CD14-positive monocyte (primary cell): ENCODE results near the gene HOXD8. TPM values are rescaled to one million over a fixed set of nuclear protein-coding genes. Genes with fewer than 3 reads are reported as not detected.
A peak's percentile ranks its signal among the peaks of the same experiment; 100 is the strongest.

Experiments
- DNase-seq, 3 donors: peaks; one replicate each; pipeline ENCODE4 v3.0.0-alpha.2; 2011 to 2022
- H2AFZ ChIP-seq: 2 replicates; pipeline ENCODE4 v1.6.0; 2012; ENCODE audit warnings: mild to moderate bottlenecking, low read depth, low read length, inconsistent platforms; ENCODE audit not compliant: insufficient read depth, poor library complexity, severe bottlenecking
- H3K27ac ChIP-seq, 2 donors: 1 replicate in 1 of 2; 2 replicates in 1 of 2; pipeline ENCODE4 v1.5.1; 2012 to 2013; ENCODE audit warnings: low read length in 2 of 2, control low read depth in 1 of 2, inconsistent platforms in 1 of 2, low read depth in 1 of 2, mild to moderate bottlenecking in 1 of 2
- H3K27me3 ChIP-seq, 2 donors: one replicate each; pipeline versions ENCODE4 v1.6.0 to v1.6.1; 2011 to 2013; ENCODE audit warnings: low read length in 2 of 2; ENCODE audit not compliant: control insufficient read depth in 2 of 2, insufficient read depth in 2 of 2
- H3K36me3 ChIP-seq, 2 donors: replicated peaks in 1 of 2; 1 replicate in 1 of 2; 2 replicates in 1 of 2; pipeline versions ENCODE4 v1.5.1 to v1.6.1; 2012 to 2013; ENCODE audit warnings: low read length in 2 of 2, control low read depth in 1 of 2, inconsistent platforms in 1 of 2, mild to moderate bottlenecking in 1 of 2; ENCODE audit not compliant: insufficient read depth in 2 of 2, control insufficient read depth in 1 of 2
- H3K4me1 ChIP-seq, 2 donors: 1 replicate in 1 of 2; 2 replicates in 1 of 2; pipeline versions ENCODE4 v1.5.1 to v1.6.1; 2012 to 2013; ENCODE audit warnings: low read length in 2 of 2, control low read depth in 1 of 2, inconsistent platforms in 1 of 2, mild to moderate bottlenecking in 1 of 2, moderate library complexity in 1 of 2; ENCODE audit not compliant: insufficient read depth in 2 of 2, control insufficient read depth in 1 of 2
- H3K4me2 ChIP-seq: replicated peaks from 2 replicates; pipeline ENCODE3; 2012; ENCODE audit warnings: low read length, moderate library complexity, mild to moderate bottlenecking; ENCODE audit not compliant: poor library complexity, severe bottlenecking; ENCODE audit errors: extremely low read depth
- H3K4me3 ChIP-seq, 3 experiments: fragments of 200-600 bp in 1 of 3; sonication (generic) in 1 of 3; replicated peaks in 1 of 3; 1 replicate in 2 of 3; 2 replicates in 1 of 3; pipeline ENCODE4 v1.5.1; 2011 to 2013; ENCODE audit warnings: low read length in 3 of 3, mild to moderate bottlenecking in 3 of 3, control low read depth in 2 of 3, low read depth in 2 of 3, inconsistent platforms in 1 of 3, moderate library complexity in 1 of 3
- H3K79me2 ChIP-seq: 2 replicates; pipeline ENCODE4 v1.6.0; 2012; ENCODE audit warnings: mild to moderate bottlenecking, control low read depth, inconsistent platforms, low read length, moderate library complexity; ENCODE audit not compliant: insufficient read depth
- H3K9ac ChIP-seq: 2 replicates; pipeline ENCODE4 v1.6.0; 2017; ENCODE audit warnings: low read length, mild to moderate bottlenecking; ENCODE audit not compliant: insufficient read depth, poor library complexity, severe bottlenecking
- H3K9me3 ChIP-seq, 2 donors: replicated peaks in 1 of 2; 1 replicate in 1 of 2; 2 replicates in 1 of 2; pipeline versions ENCODE4 v1.5.1 to v1.6.1; 2012 to 2013; ENCODE audit warnings: low read length in 2 of 2, control low read depth in 1 of 2; ENCODE audit not compliant: control insufficient read depth in 1 of 2, insufficient read depth in 1 of 2
- H4K20me1 ChIP-seq: 2 replicates; pipeline ENCODE4 v1.6.0; 2012; ENCODE audit warnings: mild to moderate bottlenecking, low read length, control low read depth, moderate library complexity; ENCODE audit not compliant: insufficient read depth
- H3K27ac Mint-ChIP-seq, 7 donors: one replicate each; pipeline ENCODE4 v1.8.0; 2020; ENCODE audit warnings: mild to moderate bottlenecking in 7 of 7, mixed read lengths in 7 of 7, moderate library complexity in 6 of 7, inconsistent platforms in 2 of 7
- H3K27me3 Mint-ChIP-seq, 3 donors: one replicate each; pipeline ENCODE4 v1.8.0; 2021 to 2022; ENCODE audit warnings: low read depth in 3 of 3, mild to moderate bottlenecking in 3 of 3, mixed read lengths in 3 of 3, moderate library complexity in 3 of 3, inconsistent platforms in 1 of 3
- H3K36me3 Mint-ChIP-seq, 2 donors: one replicate each; pipeline ENCODE4 v1.8.0; 2020; ENCODE audit warnings: mixed read lengths in 2 of 2, inconsistent platforms in 1 of 2, mild to moderate bottlenecking in 1 of 2
- H3K4me1 Mint-ChIP-seq: one replicate; pipeline ENCODE4 v1.8.0; 2020; ENCODE audit warnings: mild to moderate bottlenecking, mixed read lengths
- H3K4me3 Mint-ChIP-seq, 2 donors: one replicate each; pipeline ENCODE4 v1.8.0; 2020; ENCODE audit warnings: mild to moderate bottlenecking in 2 of 2, mixed read lengths in 2 of 2, moderate library complexity in 1 of 2
- H3K9me3 Mint-ChIP-seq, 7 donors: one replicate each; pipeline ENCODE4 v1.8.0; 2020 to 2022; ENCODE audit warnings: mixed read lengths in 7 of 7, mild to moderate bottlenecking in 6 of 7, moderate library complexity in 6 of 7, inconsistent platforms in 2 of 7
- WGBS: methylation state at CpG from one replicate; pipeline ENCODE4 v1.1.5; 2013; ENCODE audit warnings: missing lambda C conversion rate; ENCODE audit not compliant: insufficient coverage; 5-methylcytosine and 5-hydroxymethylcytosine counted together
- intact Hi-C, 2 donors: fragments of 100-400 bp; cut with micrococcal nuclease; formaldehyde crosslinking; loops; one replicate each; pipeline versions ENCODE4 v1.15.0 to v1.15.1; 2023
- polyA plus RNA-seq, 3 donors: library from polyadenylated mRNA; depleted of rRNA in 1 of 3; unstranded in 2 of 3; stranded (reverse) in 1 of 3; fragments of 300-500 nt in 2 of 3; fragments of >200 nt in 1 of 3; fragmentation: Illumina TruSeq in 2 of 3; gene quantifications; 1 replicate in 2 of 3; 2 replicates in 1 of 3; pipeline ENCODE4 v1.2.3, GENCODE V29; 2012 to 2021
- TF ChIP-seq, protein P1 (sequence below): fragments of 200-600 bp; IDR thresholded peaks from one replicate; pipeline ENCODE4 v1.8.0; 2022; ENCODE audit warnings: antibody characterized with exemption, mild to moderate bottlenecking

Gene HOXD8
- polyA plus RNA-seq, 3 donors = not detected

GRCh38 chr2:176083796-176084261 is 45.7 kb upstream of the HOXD8 start, which contains the start of gene EVX2:
TSS of gene EVX2 (minus strand) at chr2:176083962. CDS start at chr2:176083776, 186 bp downstream.
- no peak within 1 kb of the TSS for H3K4me2 ChIP-seq
- Mint-ChIP-seq H3K36me3 (peaks cover 8 to 22% of the 10 kb centered on the region in 2 donors), H3K4me3 (peak within 1 kb of the TSS in 1 of 2 donors; percentile 85), H3K9me3 (peaks cover 10 to 62% (median 38%) of the 10 kb centered on the region in 7 donors), H3K27me3 (peaks cover 95 to 97% (median 95%) of the 10 kb centered on the region in 3 donors), H3K27ac (no peak within 1 kb of the TSS), H3K4me1 (peaks cover 37% of the 10 kb centered on the region)
- intact Hi-C loops = loop anchor here in 1 of 2 donors (5.0 kb wide), 1 partner anchor 38 kb away; the partner anchor contains the start of gene HOXD9
- H3K4me3 ChIP-seq = no peak within 1 kb of the TSS
- DNase-seq = no peak
- TF ChIP-seq, protein P1, sequence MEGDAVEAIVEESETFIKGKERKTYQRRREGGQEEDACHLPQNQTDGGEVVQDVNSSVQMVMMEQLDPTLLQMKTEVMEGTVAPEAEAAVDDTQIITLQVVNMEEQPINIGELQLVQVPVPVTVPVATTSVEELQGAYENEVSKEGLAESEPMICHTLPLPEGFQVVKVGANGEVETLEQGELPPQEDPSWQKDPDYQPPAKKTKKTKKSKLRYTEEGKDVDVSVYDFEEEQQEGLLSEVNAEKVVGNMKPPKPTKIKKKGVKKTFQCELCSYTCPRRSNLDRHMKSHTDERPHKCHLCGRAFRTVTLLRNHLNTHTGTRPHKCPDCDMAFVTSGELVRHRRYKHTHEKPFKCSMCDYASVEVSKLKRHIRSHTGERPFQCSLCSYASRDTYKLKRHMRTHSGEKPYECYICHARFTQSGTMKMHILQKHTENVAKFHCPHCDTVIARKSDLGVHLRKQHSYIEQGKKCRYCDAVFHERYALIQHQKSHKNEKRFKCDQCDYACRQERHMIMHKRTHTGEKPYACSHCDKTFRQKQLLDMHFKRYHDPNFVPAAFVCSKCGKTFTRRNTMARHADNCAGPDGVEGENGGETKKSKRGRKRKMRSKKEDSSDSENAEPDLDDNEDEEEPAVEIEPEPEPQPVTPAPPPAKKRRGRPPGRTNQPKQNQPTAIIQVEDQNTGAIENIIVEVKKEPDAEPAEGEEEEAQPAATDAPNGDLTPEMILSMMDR = no peak
- H3K4me1 ChIP-seq = peaks cover 8 to 30% of the 10 kb centered on the region in 2 donors
- H3K9ac ChIP-seq = no peak within 1 kb of the TSS
- H2AFZ ChIP-seq = peak within 1 kb of the TSS; percentile 8
- 18% methylated on average over 11 of the region's 27 CpGs for WGBS
- H3K27me3 ChIP-seq = peaks cover 92 to 96% of the 10 kb centered on the region in 2 donors
- peaks cover 8 to 89% of the 10 kb centered on the region in 2 donors for H3K9me3 ChIP-seq
- H3K79me2 ChIP-seq = no peaks in the 10 kb centered on the region
- no peaks in the 10 kb centered on the region for H3K36me3 ChIP-seq
- H3K27ac ChIP-seq = no peak within 1 kb of the TSS
- H4K20me1 ChIP-seq = no peaks in the 10 kb centered on the region

DNA sequence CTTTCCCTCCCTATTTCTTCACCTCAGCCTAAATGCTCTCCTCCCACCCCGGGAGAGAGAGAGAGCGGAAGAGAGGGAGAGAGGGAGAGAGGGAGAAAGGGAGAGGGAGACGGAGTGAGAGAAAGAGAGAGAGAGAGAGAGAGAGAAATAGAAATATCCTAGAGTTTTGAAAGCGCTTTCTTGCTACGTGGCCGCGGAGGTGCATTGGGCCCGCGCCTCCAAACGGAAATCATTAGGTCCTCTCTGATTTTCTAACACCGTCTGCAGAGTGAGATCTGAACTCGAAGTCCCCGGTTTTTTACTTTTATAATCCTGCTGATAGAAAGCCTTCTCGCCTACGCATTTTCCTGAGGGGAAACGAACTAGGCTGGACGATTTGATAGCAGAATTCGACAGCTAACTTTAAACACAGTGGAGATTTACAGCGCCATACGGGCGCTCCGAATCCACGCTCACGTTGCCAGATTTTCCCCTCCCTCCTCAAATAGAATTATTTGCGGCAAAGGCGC is 44.8 kb upstream of the HOXD8 start:
- no peak overlapping the region for H3K4me2 ChIP-seq
- peaks cover 8 to 55% (median 34%) of the 10 kb centered on the region in 7 donors for H3K9me3 Mint-ChIP-seq
- no peak for DNase-seq
- H3K4me1 ChIP-seq = peaks cover 8 to 24% of the 10 kb centered on the region in 2 donors
- H3K36me3 Mint-ChIP-seq = peaks cover 8 to 19% of the 10 kb centered on the region in 2 donors
- WGBS = 3% methylated on average over 23 of the region's 26 CpGs
- no peaks in the 10 kb centered on the region for H4K20me1 ChIP-seq
- H3K4me3 Mint-ChIP-seq = peak overlapping the region in 1 of 2 donors; percentile 80
- no peak overlapping the region for H3K4me3 ChIP-seq
- peaks cover 92 to 96% of the 10 kb centered on the region in 2 donors for H3K27me3 ChIP-seq
- TF ChIP-seq, protein P1 = no peak
- peaks cover 30% of the 10 kb centered on the region for H3K4me1 Mint-ChIP-seq
- no peak overlapping the region for H3K9ac ChIP-seq
- no peak overlapping the region for H3K27ac Mint-ChIP-seq
- intact Hi-C loops = loop anchor here in 1 of 2 donors (5.0 kb wide), 1 partner anchor 38 kb away; the partner anchor contains the start of gene HOXD9
- peaks cover 8 to 88% of the 10 kb centered on the region in 2 donors for H3K9me3 ChIP-seq
- H3K27ac ChIP-seq = no peak overlapping the region
- no peaks in the 10 kb centered on the region for H3K36me3 ChIP-seq
- H2AFZ ChIP-seq = no peak overlapping the region
- peaks cover 95 to 97% (median 95%) of the 10 kb centered on the region in 3 donors for H3K27me3 Mint-ChIP-seq
- H3K79me2 ChIP-seq = no peaks in the 10 kb centered on the region
